Fibroblast of lung (primary cell): ENCODE measurements around the gene CCM2.

Experiments
- EZH2 ChIP-seq: IDR thresholded peaks from 2 replicates; pipeline ENCODE4 v1.5.1; 2012; ENCODE audit warnings: low read length, control low read depth, mild to moderate bottlenecking; ENCODE audit errors: missing control alignments
- TF ChIP-seq, protein P1 (sequence below), 2 donors: IDR thresholded peaks in 1 of 2; conservative IDR thresholded peaks in 1 of 2; 1 replicate in 1 of 2; 2 replicates in 1 of 2; pipeline ENCODE4 v1.5.1; 2011 to 2012; ENCODE audit warnings: low read length in 2 of 2, control low read depth in 1 of 2, inconsistent platforms in 1 of 2, low read depth in 1 of 2, mild to moderate bottlenecking in 1 of 2

DNA sequence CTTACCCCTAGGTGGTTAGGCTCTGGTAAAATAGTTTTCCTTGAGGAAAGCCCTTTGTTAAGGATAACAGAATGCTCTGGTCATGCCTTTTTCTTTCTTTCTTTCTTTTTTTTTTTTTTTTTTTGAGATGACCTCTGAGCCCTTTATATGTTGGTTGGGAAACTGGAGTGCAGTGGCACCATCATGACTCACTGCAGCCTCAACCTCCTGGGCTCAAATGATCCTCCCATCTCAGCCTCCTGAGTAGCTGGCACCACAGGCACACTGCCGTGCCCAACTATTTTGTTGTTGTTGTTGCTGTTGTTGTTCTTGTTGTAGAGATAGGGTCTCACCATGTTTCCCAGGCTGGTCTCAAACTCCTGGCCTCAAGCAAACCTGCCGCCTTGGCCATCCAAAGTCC lies 61.4 kb downstream of the CCM2 start:
- TF ChIP-seq EZH2, result no peak
- TF ChIP-seq, protein P1, sequence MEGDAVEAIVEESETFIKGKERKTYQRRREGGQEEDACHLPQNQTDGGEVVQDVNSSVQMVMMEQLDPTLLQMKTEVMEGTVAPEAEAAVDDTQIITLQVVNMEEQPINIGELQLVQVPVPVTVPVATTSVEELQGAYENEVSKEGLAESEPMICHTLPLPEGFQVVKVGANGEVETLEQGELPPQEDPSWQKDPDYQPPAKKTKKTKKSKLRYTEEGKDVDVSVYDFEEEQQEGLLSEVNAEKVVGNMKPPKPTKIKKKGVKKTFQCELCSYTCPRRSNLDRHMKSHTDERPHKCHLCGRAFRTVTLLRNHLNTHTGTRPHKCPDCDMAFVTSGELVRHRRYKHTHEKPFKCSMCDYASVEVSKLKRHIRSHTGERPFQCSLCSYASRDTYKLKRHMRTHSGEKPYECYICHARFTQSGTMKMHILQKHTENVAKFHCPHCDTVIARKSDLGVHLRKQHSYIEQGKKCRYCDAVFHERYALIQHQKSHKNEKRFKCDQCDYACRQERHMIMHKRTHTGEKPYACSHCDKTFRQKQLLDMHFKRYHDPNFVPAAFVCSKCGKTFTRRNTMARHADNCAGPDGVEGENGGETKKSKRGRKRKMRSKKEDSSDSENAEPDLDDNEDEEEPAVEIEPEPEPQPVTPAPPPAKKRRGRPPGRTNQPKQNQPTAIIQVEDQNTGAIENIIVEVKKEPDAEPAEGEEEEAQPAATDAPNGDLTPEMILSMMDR (conservative IDR thresholded peaks at IDR 0.05 in 1 of 2, IDR thresholded peaks at IDR 0.05 in 1 of 2; ENCODE audit: low read depth in 1 of 2, low read length in 2 of 2), result no peak
